CD4-positive, alpha-beta T cell treated with Interleukin-17A for 4 hours (primary cell): Measurements from ENCODE around the gene SRCIN1.
"Not testable (repeated sequence)": the region's sequence is repeated elsewhere in the genome, so short reads cannot be mapped to it uniquely, and the experiment has no call there.

Experiments used
- DNase-seq: peaks from one replicate; pipeline ENCODE4 v3.0.0-alpha.2; 2020; ENCODE audit warnings: mixed read lengths

The SRCIN1 gene

GRCh38 chr17:38503286-38503913 lies 102.4 kb downstream of the SRCIN1 start:
- not testable (repeated sequence) for DNase-seq

GRCh38 chr17:38501718-38502117 lies 104.0 kb downstream of the SRCIN1 start:
- not testable (repeated sequence) for DNase-seq

DNA sequence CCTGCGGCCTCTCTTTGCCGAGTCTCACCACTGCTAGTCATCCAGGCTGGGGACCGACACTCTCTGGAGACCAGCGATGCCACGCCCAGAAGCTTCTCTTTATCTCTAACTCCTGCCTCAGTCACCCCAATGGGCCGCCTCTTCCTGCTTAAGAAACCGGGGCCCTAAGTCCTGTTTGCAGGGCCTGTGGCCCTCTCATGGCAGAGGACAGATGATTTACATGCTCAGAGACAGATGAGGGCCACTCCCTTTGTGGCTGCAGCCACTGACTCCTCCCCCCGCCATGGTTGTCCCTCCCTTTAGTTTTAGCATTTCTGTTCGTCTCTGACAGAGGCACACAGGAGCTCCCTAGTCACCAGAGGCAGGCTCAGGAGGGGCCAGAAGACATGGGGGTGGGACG lies 106.5 kb downstream of the SRCIN1 start:
- DNase-seq, result not testable (repeated sequence)

GRCh38 chr17:38498353-38498752 lies 107.4 kb downstream of the SRCIN1 start:
- no peak for DNase-seq

- not testable (repeated sequence) for DNase-seq
Measured at GRCh38 chr17:38497656-38498055, 108.1 kb downstream of the SRCIN1 start.

GRCh38 chr17:38494152-38494551 lies 111.6 kb downstream of the SRCIN1 start:
- not testable (repeated sequence) for DNase-seq

DNA sequence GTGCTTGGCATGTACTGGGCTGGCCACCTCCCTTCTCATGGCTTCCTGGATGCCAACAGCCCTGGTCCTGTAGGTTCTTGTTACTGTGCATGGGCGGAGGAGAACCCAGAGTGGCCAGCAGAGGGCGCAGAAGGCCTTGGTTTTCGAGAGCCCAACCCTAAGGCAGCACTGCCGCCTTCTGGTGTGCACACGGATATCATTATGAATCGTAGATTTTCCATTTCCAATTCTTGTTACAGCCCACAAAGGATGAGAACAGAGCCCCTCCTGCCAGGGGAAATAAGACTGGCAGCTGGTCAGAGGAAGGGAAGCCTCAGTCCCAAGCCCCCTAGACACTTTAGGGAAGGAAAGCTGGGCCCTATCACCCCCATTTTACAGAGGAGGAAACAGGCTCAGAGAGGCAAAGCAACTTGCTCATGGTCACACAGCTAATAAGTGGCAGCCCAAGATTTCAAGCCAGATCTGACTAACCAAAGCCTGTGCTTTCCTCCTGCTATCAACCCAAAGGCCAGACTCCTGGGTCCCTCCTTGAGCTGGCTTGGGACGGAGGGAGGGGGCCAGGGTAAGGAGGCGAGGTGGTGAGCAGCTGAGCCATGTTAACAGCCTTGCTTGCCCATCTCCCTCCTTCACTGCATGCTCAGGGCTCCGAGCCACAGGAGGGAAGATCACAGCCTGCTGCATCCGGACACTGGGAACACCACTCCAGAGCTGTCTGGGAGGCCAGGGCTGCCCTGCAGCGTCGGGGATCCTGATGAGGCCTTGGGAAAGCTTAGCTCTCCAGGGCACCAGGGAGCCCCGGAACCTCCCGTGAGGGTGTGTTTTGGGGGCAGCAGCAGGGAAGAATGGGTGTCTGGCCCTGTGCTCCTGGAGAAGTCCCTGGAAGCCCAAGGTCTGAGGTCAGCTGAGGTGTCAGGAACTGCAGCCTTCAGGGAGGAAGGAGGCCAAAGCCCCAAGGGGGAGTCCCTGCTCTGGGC lies 113.4 kb downstream of the SRCIN1 start:
- DNase-seq, result peak; percentile 91

DNA sequence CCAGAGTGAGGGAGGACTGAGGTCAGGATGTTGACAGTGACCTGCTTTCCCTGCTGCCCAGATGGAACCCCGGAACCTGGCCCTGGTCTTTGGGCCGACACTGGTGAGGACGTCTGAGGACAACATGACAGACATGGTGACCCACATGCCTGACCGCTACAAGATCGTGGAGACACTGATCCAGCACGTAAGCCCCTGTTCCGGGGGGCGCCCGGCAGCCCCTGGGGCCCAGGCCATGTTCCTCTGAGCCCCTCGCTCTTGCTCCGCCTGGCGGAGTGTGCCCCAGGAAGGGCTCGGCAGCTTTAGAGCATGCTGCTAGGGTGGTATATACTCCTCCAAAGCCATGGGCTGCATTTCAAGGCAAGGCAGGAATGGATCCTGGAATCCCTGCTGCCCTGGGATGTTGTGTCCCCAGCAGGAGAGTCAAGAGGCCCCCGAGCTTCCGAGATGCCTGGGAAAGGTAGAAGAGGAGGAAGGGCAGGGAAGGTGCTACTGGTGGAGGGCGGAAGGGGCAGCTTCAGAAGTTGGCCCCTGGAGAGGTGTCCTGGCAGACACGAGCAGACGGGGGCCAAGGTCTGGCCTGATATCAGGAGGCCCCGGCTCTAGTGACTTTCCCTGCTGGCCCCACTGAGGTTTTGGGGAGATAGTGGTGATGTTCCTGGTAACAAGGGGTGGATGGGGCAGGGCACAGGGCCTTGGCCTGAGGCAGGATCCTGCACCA lies 114.2 kb downstream of the SRCIN1 start:
- not testable (repeated sequence) for DNase-seq

- not testable (repeated sequence) for DNase-seq
Measured at GRCh38 chr17:38489774-38490173, 116.0 kb downstream of the SRCIN1 start.

GRCh38 chr17:38485681-38486298 lies 120.0 kb downstream of the SRCIN1 start:
- DNase-seq, result peak; percentile 31

DNA sequence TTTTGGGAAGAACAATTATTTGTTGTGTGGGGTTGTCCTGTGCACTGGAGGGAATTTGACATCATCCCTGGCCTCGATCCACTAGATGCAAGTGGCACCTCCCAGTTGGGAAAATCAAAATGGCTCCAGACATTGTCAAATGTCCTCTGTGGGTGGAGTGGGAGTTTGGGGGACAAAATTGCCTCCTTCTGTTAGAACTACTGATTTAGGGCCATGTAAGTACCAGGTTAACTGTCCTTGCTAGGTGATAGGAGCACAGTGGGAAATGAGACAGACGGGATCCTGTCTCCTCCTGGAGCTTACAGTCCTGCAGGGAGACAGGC lies 120.6 kb downstream of the SRCIN1 start:
- no peak for DNase-seq

DNA sequence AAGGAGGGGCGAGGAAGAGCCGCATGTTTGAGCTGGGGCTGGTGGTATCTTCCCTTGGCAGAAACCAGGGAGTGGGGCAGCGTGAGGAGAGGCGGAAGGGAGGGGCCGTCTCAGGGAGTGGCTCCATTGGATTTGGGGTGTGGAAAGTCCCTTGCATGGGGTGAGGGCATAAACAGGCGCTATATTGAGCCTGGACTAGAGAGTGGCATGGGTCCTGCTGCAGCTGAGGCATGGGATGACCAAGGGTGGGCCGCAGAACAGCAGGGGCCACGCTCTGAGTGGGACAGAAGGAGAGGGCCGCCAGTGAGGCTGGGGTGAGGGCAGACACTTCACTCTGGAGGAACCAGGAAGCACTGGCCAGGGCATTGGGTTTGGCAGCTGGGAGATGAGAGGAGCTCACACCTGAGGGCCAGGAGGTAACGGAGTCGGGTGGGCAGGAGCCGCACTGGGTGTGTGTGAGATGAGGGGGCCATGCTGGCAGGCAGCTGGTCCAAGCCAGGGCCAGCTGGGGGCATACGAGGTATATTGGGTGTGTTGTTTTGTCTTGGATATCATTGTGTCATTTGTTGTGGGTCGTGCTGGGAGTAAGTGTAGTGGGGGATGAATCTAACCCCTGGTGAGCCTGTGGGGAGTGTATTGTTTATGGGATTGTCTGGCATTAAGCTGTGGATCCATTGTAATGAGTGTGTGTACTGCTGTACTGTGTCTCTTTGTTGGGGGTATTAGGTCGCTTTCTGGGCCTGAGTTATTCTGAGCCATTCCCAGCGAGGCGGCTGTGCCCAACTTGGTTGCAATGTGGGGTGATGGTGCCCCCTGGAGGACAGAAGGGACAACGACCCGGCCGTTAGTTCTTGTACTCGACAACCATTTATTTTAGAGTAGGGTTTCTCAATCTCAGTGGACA lies 121.3 kb downstream of the SRCIN1 start:
- peak; percentile 70 for DNase-seq

DNA sequence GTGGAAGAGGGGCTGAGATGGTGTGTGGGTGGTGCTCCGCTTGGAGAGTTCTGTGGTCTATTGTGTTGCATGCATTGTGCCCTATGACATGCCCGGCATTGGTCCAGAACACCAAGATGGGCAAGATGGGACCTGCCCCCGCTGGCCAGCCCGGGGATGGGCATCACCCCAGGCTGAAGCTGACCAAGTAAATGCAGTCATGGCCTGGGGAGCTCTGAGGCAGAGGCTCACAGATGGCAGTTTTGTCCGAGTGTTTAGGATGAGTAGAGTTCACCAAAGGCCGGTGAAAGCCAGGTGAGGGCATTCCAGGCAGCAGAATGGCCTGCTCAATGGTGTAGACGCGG lies 123.1 kb downstream of the SRCIN1 start:
- not testable (repeated sequence) for DNase-seq

GRCh38 chr17:38482039-38482699 lies 123.6 kb downstream of the SRCIN1 start:
- DNase-seq, result not testable (repeated sequence)
